HEK293 (cell line): ENCODE measurements around the gene TOM1.

ENCODE experiments used
- CTCF ChIP-seq: fragments of 450-650 bp; formaldehyde crosslinking; IDR thresholded peaks from 2 replicates; pipeline ENCODE4 v1.5.1; 2016; ENCODE audit warnings: missing biosample characterization, missing genetic modification characterization
- YY2 ChIP-seq: fragments of 450-650 bp; formaldehyde crosslinking; IDR thresholded peaks from 2 replicates; pipeline ENCODE4 v1.5.1; 2016; ENCODE audit warnings: missing biosample characterization, missing genetic modification characterization
- ZNF175 ChIP-seq: fragments of 450-650 bp; formaldehyde crosslinking; IDR thresholded peaks from 2 replicates; pipeline ENCODE4 v1.5.1; 2016; ENCODE audit warnings: missing biosample characterization, missing genetic modification characterization
- ZNF24 ChIP-seq: fragments of 450-650 bp; formaldehyde crosslinking; IDR thresholded peaks from 2 replicates; pipeline ENCODE4 v1.5.1; 2016; ENCODE audit warnings: missing biosample characterization, missing genetic modification characterization
- ZNF324 ChIP-seq: fragments of 450-650 bp; formaldehyde crosslinking; IDR thresholded peaks from 2 replicates; pipeline ENCODE4 v1.5.1; 2016; ENCODE audit warnings: missing biosample characterization, missing genetic modification characterization
- ZNF658 ChIP-seq: fragments of 450-650 bp; formaldehyde crosslinking; IDR thresholded peaks from 2 replicates; pipeline ENCODE4; 2016; ENCODE audit warnings: missing biosample characterization, missing genetic modification characterization
- ZSCAN18 ChIP-seq: fragments of 450-650 bp; formaldehyde crosslinking; IDR thresholded peaks from 2 replicates; pipeline ENCODE4 v1.5.1; 2016; ENCODE audit warnings: missing biosample characterization, missing genetic modification characterization
- TF ChIP-seq, protein P1 (sequence below): fragments of 450-650 bp; formaldehyde crosslinking; IDR thresholded peaks from 2 replicates; pipeline ENCODE4 v1.5.1; 2016; ENCODE audit warnings: missing biosample characterization, missing genetic modification characterization

DNA sequence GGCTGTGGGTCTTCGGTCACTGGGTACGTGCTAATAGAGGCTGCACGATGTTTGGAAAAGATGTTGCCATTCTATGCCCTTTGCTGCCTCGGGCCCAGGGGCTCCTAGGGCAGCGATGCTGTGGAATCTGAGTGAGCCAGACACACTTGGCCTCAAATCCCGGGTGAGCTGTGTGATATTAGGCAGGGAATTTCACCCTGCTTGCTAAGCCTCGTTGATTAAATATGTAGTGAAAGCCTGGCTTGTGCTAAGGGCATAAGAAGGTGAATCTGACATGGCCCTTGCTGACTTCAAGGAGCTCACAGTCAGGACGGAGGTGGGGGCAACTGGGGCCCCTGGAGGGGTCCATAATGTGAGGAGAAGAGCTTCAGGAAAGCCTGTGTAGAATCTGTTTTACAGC lies 75.8 kb downstream of the TOM1 start:
- TF ChIP-seq CTCF (tag by site-specific recombination) (no peak), YY2 (tag by site-specific recombination) (no peak), ZSCAN18 (no peak), ZNF175 (tag by site-specific recombination) (no peak), ZNF324 (tag by site-specific recombination) (no peak), ZNF658 (tag by site-specific recombination) (no peak), ZNF24 (tag by site-specific recombination) (no peak)
- TF ChIP-seq, protein P1, sequence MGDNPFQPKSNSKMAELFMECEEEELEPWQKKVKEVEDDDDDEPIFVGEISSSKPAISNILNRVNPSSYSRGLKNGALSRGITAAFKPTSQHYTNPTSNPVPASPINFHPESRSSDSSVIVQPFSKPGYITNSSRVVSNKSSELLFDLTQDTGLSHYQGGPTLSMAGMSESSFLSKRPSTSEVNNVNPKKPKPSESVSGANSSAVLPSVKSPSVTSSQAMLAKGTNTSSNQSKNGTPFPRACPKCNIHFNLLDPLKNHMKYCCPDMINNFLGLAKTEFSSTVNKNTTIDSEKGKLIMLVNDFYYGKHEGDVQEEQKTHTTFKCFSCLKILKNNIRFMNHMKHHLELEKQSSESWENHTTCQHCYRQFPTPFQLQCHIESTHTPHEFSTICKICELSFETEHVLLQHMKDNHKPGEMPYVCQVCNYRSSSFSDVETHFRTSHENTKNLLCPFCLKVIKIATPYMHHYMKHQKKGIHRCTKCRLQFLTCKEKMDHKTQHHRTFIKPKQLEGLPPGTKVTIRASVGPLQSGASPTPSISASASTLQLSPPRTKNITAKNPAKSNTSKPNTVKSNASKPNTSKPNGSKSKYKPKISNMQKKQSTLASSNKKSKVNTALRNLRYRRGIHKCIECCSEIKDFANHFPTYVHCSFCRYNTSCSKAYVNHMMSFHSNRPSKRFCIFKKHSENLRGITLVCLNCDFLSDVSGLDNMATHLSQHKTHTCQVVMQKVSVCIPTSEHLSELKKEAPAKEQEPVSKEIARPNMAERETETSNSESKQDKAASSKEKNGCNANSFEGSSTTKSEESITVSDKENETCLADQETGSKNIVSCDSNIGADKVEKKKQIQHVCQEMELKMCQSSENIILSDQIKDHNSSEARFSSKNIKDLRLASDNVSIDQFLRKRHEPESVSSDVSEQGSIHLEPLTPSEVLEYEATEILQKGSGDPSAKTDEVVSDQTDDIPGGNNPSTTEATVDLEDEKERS (tag by site-specific recombination) = no peak
